HL-60 (cell line): ENCODE results near the gene TPK1.

Experiments used
- DNase-seq, 2 experiments: peaks; one replicate each; pipeline ENCODE4 v3.0.0-alpha.2; 2010 to 2020; ENCODE audit warnings: low read depth in 1 of 2, low spot score in 1 of 2
- H3K27ac ChIP-seq: fragments of 250-450 bp; sonication (Bioruptor Pico); replicated peaks from 2 replicates; pipeline ENCODE4 v1.5.1; 2020; ENCODE audit warnings: mild to moderate bottlenecking, moderate library complexity
- H3K27me3 ChIP-seq: fragments of 250-450 bp; sonication (Bioruptor Pico); 2 replicates; pipeline ENCODE4 v1.5.1; 2021; ENCODE audit warnings: mild to moderate bottlenecking, moderate library complexity; ENCODE audit not compliant: insufficient read depth, poor library complexity, severe bottlenecking
- H3K4me3 ChIP-seq: replicated peaks from 2 replicates; pipeline ENCODE4 v1.5.1; 2011; ENCODE audit warnings: mild to moderate bottlenecking, control low read depth, low read length; ENCODE audit not compliant: insufficient read depth
- GABPA ChIP-seq: IDR thresholded peaks from 2 replicates; pipeline ENCODE4 v1.6.1; 2012; ENCODE audit warnings: low read depth
- POLR2AphosphoS5 ChIP-seq: IDR thresholded peaks from 2 replicates; pipeline ENCODE4 v1.6.1; 2012; ENCODE audit warnings: low read depth
- SPI1 ChIP-seq: IDR thresholded peaks from 2 replicates; pipeline ENCODE4 v1.6.1; 2012; ENCODE audit warnings: low read depth, mild to moderate bottlenecking, borderline replicate concordance
- TF ChIP-seq, protein P1 (sequence below): IDR thresholded peaks from one replicate; pipeline ENCODE4 v1.5.1; 2011; ENCODE audit warnings: low read length, control low read depth, inconsistent platforms; ENCODE audit not compliant: insufficient read depth
- TF ChIP-seq, protein P2 (sequence below): IDR thresholded peaks from 2 replicates; pipeline ENCODE4 v1.6.1; 2012; ENCODE audit warnings: low read depth; ENCODE audit not compliant: insufficient replicate concordance

The TPK1 gene

DNA sequence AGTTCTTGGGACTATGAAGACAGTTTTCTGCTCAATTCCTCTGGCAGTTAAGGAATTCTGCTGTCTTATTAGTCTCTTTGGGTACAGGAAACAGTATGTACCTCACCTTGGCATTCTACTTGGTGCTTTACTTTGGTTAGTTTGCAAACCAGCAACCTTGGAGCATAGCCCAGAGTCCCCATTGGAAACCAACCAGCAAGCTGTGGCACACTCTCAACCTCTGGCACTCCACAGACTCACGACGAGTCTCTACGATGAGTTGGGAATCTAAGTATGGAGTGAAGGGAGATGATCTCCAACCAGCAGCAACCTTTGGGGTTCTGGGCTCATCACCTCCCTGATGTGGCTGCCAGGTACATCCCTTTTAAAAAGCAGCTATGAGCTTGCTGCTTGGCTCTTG is 43.8 kb downstream of the TPK1 start:
- H3K27me3 ChIP-seq, result no peaks in the 10 kb centered on the region
- no peak for DNase-seq
- TF ChIP-seq, protein P1, sequence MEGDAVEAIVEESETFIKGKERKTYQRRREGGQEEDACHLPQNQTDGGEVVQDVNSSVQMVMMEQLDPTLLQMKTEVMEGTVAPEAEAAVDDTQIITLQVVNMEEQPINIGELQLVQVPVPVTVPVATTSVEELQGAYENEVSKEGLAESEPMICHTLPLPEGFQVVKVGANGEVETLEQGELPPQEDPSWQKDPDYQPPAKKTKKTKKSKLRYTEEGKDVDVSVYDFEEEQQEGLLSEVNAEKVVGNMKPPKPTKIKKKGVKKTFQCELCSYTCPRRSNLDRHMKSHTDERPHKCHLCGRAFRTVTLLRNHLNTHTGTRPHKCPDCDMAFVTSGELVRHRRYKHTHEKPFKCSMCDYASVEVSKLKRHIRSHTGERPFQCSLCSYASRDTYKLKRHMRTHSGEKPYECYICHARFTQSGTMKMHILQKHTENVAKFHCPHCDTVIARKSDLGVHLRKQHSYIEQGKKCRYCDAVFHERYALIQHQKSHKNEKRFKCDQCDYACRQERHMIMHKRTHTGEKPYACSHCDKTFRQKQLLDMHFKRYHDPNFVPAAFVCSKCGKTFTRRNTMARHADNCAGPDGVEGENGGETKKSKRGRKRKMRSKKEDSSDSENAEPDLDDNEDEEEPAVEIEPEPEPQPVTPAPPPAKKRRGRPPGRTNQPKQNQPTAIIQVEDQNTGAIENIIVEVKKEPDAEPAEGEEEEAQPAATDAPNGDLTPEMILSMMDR, result no peak
- TF ChIP-seq SPI1 (no peak), POLR2AphosphoS5 (no peak), GABPA (no peak)
- TF ChIP-seq, protein P2, sequence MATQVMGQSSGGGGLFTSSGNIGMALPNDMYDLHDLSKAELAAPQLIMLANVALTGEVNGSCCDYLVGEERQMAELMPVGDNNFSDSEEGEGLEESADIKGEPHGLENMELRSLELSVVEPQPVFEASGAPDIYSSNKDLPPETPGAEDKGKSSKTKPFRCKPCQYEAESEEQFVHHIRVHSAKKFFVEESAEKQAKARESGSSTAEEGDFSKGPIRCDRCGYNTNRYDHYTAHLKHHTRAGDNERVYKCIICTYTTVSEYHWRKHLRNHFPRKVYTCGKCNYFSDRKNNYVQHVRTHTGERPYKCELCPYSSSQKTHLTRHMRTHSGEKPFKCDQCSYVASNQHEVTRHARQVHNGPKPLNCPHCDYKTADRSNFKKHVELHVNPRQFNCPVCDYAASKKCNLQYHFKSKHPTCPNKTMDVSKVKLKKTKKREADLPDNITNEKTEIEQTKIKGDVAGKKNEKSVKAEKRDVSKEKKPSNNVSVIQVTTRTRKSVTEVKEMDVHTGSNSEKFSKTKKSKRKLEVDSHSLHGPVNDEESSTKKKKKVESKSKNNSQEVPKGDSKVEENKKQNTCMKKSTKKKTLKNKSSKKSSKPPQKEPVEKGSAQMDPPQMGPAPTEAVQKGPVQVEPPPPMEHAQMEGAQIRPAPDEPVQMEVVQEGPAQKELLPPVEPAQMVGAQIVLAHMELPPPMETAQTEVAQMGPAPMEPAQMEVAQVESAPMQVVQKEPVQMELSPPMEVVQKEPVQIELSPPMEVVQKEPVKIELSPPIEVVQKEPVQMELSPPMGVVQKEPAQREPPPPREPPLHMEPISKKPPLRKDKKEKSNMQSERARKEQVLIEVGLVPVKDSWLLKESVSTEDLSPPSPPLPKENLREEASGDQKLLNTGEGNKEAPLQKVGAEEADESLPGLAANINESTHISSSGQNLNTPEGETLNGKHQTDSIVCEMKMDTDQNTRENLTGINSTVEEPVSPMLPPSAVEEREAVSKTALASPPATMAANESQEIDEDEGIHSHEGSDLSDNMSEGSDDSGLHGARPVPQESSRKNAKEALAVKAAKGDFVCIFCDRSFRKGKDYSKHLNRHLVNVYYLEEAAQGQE, result no peak
- no peak overlapping the region for H3K27ac ChIP-seq
- H3K4me3 ChIP-seq, result no peak overlapping the region

DNA sequence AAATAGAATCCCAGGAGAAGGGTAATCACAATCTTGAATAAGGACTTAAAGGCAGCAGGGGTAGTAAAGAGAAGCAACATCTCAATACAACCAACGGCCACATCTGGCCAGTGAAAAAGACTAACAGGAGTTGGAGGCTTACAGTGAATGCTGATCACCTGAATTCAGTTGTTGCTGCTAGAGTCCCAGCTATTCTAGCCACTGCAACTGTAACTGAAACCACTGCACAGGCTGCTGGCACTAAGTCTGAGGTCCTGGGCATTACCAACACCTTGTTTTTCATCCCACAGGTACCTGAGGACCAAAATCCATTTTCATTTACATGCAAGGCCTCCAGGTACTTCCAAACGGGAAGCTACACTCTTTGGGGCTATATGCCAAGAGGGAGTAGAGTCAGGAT is 44.4 kb downstream of the TPK1 start:
- H3K4me3 ChIP-seq, result no peak overlapping the region
- no peak overlapping the region for H3K27ac ChIP-seq
- H3K27me3 ChIP-seq, result no peaks in the 10 kb centered on the region
- no peak for TF ChIP-seq GABPA
- TF ChIP-seq, protein P1, result no peak
- TF ChIP-seq, protein P2, result no peak
- TF ChIP-seq POLR2AphosphoS5, result no peak
- TF ChIP-seq SPI1, result no peak
- no peak for DNase-seq

DNA sequence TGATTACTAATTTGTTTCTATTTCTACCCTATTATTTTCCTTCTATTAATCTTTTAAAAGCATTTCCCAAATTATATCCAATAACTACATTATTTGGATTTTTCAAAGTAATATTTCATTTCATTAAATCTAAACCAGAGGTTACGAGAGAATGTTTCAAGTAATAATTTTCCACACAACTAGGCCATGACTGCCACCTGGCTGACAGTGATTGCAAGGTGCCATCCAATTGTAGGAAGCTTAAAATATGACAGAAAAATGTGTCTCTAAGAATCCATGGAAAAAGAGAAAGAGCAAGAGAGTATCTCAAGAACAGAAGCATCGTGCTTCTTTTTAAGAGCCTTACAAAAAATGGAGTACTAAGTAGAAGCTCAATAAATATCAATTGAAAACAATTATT is 48.7 kb downstream of the TPK1 start:
- no peak for DNase-seq
- no peak overlapping the region for H3K27ac ChIP-seq
- TF ChIP-seq POLR2AphosphoS5 (no peak), GABPA (no peak), SPI1 (no peak)
- TF ChIP-seq, protein P2, result no peak
- TF ChIP-seq, protein P1, result no peak
- no peaks in the 10 kb centered on the region for H3K27me3 ChIP-seq
- H3K4me3 ChIP-seq, result no peak overlapping the region
